ENCODE results near the gene SPEG. TPM values are rescaled to one million over a fixed set of nuclear protein-coding genes. Genes with fewer than 3 reads are reported as not detected.

The SPEG gene
- total RNA-seq, 2 experiments from 2014 or later: 15.3 to 17.7 TPM

DNA sequence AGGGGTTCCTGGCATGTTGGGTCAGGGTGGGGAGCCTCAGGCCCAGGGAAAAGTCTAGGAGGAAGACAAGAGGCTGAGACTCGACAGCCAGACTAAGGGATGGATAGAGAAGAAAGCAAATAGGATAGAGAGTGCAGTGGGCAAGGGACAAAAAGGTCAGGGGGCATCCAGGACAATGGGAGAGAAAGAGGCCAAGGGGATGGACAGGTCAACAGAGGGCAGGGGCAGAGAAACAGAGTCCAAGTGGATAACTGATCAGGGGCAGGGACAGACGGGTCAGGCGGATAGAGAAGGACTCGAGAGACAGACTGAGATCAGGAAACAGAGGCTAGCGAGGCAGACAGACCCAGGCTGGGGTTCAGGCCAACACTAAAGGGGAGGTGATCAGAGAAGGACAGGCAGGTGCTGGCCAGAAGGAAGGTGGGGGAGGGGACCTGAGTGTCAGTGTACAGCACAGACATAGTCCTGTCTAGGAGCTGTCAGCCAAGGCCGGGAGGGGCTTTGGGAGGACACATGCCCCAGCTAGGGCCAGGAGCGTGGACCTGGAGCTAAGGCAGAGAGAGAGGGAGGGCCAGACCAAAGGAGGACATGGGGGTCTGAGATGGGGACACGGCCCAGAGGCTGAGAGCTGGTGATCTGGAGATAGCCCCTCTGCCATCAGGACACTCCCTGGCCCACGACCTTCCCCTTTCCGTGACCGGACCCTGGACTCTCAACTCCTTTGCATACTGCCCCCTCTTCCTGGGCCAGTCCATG, 91.9 kb downstream of the SPEG start:
- Histone ChIP-seq H3K4me1 (ENCODE audit: insufficient read depth, low read length) (peaks cover 19% of the 10 kb centered on the region), H3K36me3 (ENCODE audit: insufficient read depth, low read length) (no peaks in the 10 kb centered on the region), H3K4me3 (ENCODE audit: low read length) (no peak overlapping the region), H3K27me3 (ENCODE audit: control insufficient read depth in 1 of 2, insufficient read depth in 2 of 2, low read length in 2 of 2) (peaks cover 67 to 81% of the 10 kb centered on the region in 2 experiments), H3K27ac (ENCODE audit: low read depth in 1 of 2, low read length in 2 of 2) (no peak overlapping the region), H3K9me3 (ENCODE audit: control insufficient read depth in 1 of 2, insufficient read depth in 1 of 2, low read length in 2 of 2) (peaks cover 0 to 1% of the 10 kb centered on the region in 2 experiments)
- POLR2A ChIA-PET: no interaction called here
- CTCF ChIA-PET: interaction anchor here (0.9 to 1.8 kb wide), 2 partner anchors 123 to 124 kb away, joined by 3 to 4 read pairs; no protein-coding TSS in a partner anchor
- H3K36me3 Mint-ChIP-seq (ENCODE audit: low read depth): no peaks in the 10 kb centered on the region
- H3K4me3 Mint-ChIP-seq: no peak overlapping the region
- ATAC-seq (ENCODE audit: poor library complexity) (no peak), DNase-seq (no peak)
- H3K27ac Mint-ChIP-seq: no peak overlapping the region
- peaks cover 14% of the 10 kb centered on the region for H3K4me1 Mint-ChIP-seq (ENCODE audit: low read depth)
- peaks cover 92% of the 10 kb centered on the region for H3K27me3 Mint-ChIP-seq
- intact Hi-C loops (cut with DNase I, micrococcal nuclease): no loop called here
- no peaks in the 10 kb centered on the region for H3K9me3 Mint-ChIP-seq
- TF ChIP-seq, protein P1, sequence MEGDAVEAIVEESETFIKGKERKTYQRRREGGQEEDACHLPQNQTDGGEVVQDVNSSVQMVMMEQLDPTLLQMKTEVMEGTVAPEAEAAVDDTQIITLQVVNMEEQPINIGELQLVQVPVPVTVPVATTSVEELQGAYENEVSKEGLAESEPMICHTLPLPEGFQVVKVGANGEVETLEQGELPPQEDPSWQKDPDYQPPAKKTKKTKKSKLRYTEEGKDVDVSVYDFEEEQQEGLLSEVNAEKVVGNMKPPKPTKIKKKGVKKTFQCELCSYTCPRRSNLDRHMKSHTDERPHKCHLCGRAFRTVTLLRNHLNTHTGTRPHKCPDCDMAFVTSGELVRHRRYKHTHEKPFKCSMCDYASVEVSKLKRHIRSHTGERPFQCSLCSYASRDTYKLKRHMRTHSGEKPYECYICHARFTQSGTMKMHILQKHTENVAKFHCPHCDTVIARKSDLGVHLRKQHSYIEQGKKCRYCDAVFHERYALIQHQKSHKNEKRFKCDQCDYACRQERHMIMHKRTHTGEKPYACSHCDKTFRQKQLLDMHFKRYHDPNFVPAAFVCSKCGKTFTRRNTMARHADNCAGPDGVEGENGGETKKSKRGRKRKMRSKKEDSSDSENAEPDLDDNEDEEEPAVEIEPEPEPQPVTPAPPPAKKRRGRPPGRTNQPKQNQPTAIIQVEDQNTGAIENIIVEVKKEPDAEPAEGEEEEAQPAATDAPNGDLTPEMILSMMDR (IDR thresholded peaks at IDR 0.05): no peak

DNA sequence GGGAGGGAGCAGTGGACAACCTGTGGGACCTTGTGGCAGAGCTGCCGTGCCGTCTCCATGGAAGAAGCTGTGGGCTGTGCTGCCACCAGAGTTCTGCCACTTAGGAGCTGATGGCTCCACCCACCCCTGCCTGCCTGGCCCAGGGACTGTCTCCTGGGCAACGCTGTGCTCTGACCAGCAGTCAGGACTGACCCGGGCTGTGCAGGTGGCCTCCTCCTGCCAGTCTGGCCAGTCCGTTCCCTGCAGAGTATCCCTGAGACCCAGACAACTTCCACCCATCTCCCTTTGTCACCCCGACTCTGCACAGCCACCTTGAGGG, 92.4 kb downstream of the SPEG start:
- ATAC-seq (ENCODE audit: poor library complexity) (no peak), DNase-seq (no peak)
- peaks cover 9% of the 10 kb centered on the region for H3K4me1 Mint-ChIP-seq (ENCODE audit: low read depth)
- H3K4me3 Mint-ChIP-seq: no peak overlapping the region
- Histone ChIP-seq H3K9me3 (ENCODE audit: control insufficient read depth in 1 of 2, insufficient read depth in 1 of 2, low read length in 2 of 2) (no peaks in the 10 kb centered on the region), H3K27ac (ENCODE audit: low read depth in 1 of 2, low read length in 2 of 2) (no peak overlapping the region), H3K4me3 (ENCODE audit: low read length) (no peak overlapping the region), H3K36me3 (ENCODE audit: insufficient read depth, low read length) (no peaks in the 10 kb centered on the region), H3K4me1 (ENCODE audit: insufficient read depth, low read length) (peaks cover 18% of the 10 kb centered on the region), H3K27me3 (ENCODE audit: control insufficient read depth in 1 of 2, insufficient read depth in 2 of 2, low read length in 2 of 2) (peaks cover 61 to 75% of the 10 kb centered on the region in 2 experiments)
- ChIA-PET CTCF (interaction anchor here (1.8 kb wide), 1 partner anchor 125 kb away, joined by 4 read pairs; no protein-coding TSS in a partner anchor), POLR2A (no interaction called here)
- H3K27ac Mint-ChIP-seq: no peak overlapping the region
- H3K36me3 Mint-ChIP-seq (ENCODE audit: low read depth): no peaks in the 10 kb centered on the region
- TF ChIP-seq, protein P1 (IDR thresholded peaks at IDR 0.05): no peak
- H3K27me3 Mint-ChIP-seq: peaks cover 90% of the 10 kb centered on the region
- no peaks in the 10 kb centered on the region for H3K9me3 Mint-ChIP-seq
- intact Hi-C loops (cut with DNase I, micrococcal nuclease): no loop called here

DNA sequence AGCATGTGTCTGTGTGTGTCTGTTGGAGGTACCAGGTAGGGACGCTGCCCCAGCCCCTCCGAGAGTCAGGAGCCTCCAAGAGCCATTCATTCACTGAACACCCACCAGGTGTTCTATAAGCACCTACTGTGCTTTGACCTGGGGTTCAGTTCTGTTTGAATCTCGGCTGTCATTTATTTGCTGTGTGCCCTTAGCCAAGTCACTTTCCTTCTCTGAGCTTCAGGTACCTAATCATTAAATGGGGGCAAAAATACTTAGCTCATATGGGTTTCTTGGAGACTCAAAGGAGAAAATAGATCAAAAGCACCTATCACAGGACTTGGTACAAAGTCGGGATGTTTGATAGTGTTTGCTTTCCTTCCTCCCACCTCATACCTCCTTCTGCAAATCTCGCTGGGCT, 92.8 kb downstream of the SPEG start:
- no peak for ATAC-seq (ENCODE audit: poor library complexity)
- H3K9me3 ChIP-seq (ENCODE audit: control insufficient read depth in 1 of 2, insufficient read depth in 1 of 2, low read length in 2 of 2): peaks cover 0 to 3% of the 10 kb centered on the region in 2 experiments
- H3K4me3 ChIP-seq (ENCODE audit: low read length): no peak overlapping the region
- H3K4me3 Mint-ChIP-seq: no peak overlapping the region
- intact Hi-C loops (cut with DNase I, micrococcal nuclease): no loop called here
- H3K4me1 Mint-ChIP-seq (ENCODE audit: low read depth): peaks cover 7% of the 10 kb centered on the region
- H3K36me3 ChIP-seq (ENCODE audit: insufficient read depth, low read length): no peaks in the 10 kb centered on the region
- CTCF ChIA-PET: interaction anchor here (1.8 to 3.2 kb wide), 2 partner anchors 18 to 125 kb away, joined by 4 to 31 read pairs; no protein-coding TSS in a partner anchor
- no peaks in the 10 kb centered on the region for H3K36me3 Mint-ChIP-seq (ENCODE audit: low read depth)
- H3K27ac ChIP-seq (ENCODE audit: low read depth in 1 of 2, low read length in 2 of 2): no peak overlapping the region
- no peak overlapping the region for H3K27ac Mint-ChIP-seq
- TF ChIP-seq, protein P1 (IDR thresholded peaks at IDR 0.05): no peak
- H3K27me3 Mint-ChIP-seq: peaks cover 89% of the 10 kb centered on the region
- H3K4me1 ChIP-seq (ENCODE audit: insufficient read depth, low read length): peaks cover 15% of the 10 kb centered on the region
- POLR2A ChIA-PET: interaction anchor here (0.7 kb wide), 1 partner anchor 125 kb away, joined by 3 read pairs; no protein-coding TSS in a partner anchor
- no peaks in the 10 kb centered on the region for H3K9me3 Mint-ChIP-seq
- peaks cover 60 to 73% of the 10 kb centered on the region in 2 experiments for H3K27me3 ChIP-seq (ENCODE audit: control insufficient read depth in 1 of 2, insufficient read depth in 2 of 2, low read length in 2 of 2)
- no peak for DNase-seq
